Activated CD4-positive, alpha-beta T cell treated with anti-CD3 and anti-CD28 coated beads for 1 hour (primary cell): ENCODE data around the gene TTLL10.

Experiments used
- DNase-seq: peaks from one replicate; pipeline ENCODE4 v3.0.0-alpha.2; 2020

TTLL10 gene

DNA sequence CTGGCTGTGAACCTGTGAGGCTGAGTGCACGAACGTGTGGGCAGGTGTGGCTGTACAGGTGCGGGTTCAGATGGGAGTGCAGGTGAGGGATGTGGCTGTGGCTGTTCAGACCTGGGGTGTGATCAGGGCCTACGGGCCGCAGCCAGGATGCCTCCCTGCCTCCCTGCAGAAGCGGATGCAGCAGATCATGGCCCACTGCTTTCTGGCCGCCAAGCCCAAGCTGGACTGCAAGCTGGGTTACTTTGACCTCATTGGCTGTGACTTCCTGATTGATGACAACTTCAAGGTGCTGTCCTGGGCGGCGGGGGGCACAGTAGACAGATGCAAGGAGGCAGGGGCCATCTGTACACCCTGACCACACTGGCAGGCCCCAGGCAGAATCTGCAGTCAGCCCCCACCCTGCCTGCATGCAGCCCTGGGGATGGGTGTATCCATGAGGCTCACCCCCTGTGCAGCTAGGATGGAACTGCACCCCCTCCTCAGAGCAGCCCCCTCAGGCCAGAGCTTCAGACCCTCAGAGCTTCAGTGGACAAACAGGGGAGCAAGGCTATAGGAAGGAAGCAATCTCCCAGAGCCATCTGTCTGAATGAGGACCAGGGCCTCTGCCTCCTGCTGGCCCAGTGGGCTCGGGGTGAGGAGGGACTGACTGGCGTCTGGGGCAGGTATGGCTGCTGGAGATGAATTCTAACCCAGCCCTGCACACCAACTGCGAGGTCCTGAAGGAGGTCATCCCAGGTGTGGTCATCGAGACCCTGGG lies 22.9 kb downstream of the TTLL10 start:
- peak; percentile 7 for DNase-seq

DNA sequence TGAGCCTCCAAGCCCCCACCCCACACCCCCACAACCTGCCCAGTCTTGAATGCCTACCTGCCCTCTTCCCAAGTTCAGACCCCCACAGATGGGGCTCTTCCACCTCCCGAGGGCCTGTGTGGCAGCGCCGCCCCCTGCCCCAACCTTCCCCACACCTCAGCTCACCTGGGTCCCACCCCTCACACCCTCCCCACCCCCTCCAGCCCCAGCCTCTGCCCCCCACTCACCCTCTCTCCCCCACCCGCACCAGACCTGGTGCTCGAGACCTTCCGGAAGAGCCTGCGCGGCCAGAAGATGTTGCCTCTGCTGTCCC lies 23.5 kb downstream of the TTLL10 start:
- DNase-seq: no peak

DNA sequence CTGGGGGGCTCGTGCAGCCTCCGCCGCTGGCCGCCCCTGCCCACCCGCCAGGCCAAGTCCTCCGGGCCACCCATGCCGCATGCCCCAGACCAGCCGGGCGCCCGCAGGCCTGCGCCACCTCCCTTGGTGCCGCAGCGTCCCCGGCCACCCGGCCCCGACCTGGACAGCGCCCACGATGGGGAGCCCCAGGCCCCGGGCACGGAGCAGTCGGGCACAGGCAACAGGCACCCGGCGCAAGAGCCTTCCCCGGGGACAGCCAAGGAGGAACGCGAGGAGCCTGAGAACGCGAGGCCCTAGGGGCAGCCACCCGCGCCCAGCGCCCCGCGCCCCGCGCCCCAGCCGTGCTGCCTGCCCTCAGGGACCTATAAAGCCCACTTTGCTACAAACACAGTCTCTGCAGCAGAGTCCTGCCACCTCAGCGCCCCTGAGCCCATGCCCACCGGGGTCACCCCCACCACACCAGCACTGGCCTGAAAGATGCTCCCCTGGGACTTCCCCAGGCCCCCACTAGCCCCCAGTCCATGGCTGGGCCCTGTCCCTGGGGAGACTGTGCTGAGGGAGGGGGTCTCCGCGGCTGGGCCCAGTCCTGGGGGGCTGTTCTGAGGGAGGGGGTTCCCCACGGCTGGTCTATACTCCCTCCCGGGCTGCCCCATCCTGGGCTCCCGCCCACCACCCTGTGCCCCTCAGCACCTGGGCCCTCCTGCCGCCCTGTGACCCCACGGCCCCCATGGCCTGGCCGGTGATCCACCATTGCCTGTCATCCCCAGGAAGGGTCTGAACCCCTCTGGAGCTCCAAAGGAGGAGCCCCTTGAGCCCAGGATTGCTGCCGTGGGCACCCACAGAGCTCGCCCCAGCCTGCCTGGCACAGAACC lies 24.1 kb downstream of the TTLL10 start:
- peak; percentile 6 for DNase-seq

DNA sequence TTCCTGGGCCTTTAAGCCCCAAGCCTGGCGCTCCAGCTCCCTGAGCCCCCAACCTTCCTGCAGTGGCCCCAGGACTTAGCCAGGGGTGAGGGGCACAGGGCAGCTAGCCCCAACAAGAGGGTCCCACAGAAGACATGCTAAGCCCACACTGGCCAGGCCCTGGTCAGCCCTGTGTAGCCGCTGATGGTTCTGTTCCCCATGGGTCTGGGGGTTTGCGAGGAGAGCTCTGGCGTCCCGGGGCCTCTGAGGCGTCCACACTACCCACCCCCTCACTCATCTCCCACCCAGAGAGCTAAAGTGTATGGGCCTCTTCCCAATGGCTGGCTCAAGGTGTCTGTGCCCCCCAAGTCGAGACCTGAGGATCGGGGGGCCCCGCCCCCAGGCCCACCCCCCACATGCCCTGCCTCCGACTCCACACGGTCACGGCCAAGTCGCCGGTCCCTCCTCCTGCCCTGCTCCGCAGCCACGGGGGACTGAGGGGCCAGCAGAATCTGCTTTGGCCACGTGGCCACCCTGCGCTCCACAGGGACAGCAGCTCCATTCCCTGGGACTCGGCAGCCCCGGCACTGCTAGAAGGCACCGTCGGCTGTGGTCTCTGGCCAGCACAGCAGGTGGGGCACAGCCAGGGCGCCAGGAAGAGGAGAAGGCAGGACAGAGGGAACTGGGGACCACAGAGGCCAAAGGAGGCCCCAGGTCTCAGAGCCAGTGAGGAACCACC lies 24.9 kb downstream of the TTLL10 start:
- DNase-seq: peak; percentile 7

DNA sequence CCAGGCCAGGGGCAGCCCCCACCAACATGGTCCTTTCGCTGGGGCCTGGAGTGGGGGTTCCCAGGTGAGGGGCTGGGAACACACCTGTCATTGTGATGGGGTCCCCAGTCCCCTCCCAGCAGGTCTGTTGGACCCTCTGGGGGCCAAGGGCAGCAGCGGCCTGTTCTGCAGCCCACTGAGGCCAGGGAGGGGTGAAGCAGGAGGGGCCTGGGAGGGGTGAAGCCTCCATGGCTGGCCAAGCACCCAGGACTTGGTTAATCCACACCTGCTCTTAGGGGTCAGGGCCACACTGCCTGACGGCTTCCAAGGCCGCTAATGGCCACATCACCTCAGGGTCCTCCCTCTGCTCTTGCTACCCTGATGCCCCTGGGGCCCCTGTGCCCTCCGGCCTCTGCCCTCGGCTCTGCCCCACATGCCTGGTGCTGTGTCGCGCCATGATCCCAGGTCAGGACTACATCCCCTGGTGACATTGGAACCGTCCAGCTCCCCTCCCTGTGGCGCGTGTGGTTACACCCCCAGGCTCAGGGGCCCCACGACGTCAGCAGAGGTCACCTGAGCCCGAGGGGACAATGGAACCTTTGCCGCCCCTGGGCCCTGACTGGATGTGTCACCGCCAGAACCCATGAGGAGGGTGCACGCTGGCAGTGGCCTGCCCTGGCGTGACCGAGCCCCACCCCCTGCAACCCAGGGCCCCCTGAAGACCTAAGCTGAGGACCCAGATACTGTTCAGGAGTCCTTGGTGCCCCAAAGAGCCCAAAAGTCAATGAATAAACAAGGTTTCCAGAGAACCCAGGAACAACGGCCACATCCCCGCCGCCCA lies 25.7 kb downstream of the TTLL10 start:
- peak; percentile 8 for DNase-seq

DNA sequence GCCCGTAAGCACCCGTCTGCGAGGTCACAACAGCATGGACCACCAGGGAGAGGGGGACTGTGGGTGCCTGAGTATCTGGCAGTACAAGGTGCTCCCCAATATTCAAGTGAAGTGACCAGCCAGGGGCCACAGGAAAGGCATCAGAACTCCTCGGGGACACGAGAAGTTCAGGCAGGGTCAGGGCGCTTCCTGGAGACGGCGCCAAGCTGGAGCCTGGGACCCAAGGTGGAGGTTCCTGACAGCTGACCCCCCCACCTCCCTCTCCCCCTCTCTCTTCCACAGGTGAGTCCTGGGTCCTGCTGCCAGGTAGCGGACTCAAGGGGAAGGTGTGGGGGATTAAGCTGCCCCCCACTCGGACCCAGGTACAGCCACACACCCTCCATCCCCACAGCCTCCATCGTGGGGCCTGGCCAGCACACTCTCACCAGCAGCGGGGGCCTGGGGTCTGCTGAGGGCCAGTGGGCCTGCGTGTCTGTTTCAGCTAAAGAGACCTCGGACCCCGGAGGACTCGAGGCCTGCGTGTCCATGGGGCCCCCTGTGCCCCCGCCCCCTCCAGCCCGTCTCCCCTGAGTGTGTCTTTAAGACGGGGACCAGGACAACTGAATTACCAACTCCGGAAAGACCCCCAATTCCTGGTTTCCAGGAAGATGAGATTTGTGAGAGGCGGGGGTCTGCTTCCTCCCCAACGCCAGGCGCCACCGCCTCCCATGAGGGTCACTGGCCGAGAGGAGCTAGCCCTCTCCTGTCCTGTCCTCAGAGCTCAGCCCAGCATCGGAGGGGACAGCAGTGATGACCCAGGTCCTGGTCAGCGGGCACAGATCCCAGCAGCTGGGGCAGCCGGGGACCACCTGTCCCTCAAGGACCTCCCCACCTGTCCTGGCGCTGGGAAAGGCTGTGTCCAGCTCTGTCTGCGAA lies 26.5 kb downstream of the TTLL10 start:
- DNase-seq: peak; percentile 10

DNA sequence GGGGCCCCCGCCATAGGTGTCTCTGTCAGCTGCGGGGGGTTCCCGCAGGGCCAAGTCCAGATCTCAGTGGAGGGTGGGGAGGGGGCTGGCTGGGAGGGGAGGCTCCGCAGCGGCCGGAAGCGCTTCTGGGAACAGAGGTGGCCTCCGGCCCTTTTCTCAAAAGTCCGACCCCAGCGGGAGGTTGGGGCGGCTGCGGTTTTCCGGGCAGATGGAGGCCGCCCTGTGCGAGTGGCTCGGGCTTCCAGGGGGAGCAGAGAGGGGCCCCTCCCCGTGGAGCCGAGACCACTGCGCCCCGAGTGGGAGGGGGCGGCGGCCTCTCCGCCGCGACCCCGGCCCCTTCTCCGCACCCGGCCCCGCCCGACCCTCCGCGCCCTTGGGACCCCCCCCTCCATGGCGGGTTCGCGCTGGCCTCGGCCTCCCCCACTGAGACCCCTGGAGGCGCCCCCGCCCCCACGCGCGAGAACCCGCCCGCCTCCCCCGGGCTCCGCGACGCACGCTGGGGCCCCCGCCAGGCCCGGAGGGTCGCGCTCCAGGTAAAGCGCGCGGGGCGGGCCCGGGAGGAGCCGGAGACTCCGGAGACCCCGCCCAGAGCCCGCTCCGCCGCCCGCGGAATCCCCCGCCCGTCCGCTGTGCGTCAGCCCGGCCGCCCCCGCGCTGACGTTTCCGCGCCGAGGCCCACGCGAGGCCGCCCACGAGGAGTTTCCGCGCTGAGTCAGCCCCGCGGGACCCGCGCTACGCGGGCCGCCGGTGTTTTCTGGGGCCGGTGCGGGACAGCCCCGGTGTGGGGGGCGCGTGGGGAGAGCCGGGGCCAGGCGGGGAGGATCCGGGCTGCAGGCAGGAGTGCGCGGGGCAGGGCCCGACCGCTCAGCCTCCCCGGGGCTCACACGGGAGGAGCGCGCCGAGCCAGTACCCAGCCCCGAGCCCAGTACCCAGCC lies 27.5 kb downstream of the TTLL10 start:
- peak; percentile 91 for DNase-seq

DNA sequence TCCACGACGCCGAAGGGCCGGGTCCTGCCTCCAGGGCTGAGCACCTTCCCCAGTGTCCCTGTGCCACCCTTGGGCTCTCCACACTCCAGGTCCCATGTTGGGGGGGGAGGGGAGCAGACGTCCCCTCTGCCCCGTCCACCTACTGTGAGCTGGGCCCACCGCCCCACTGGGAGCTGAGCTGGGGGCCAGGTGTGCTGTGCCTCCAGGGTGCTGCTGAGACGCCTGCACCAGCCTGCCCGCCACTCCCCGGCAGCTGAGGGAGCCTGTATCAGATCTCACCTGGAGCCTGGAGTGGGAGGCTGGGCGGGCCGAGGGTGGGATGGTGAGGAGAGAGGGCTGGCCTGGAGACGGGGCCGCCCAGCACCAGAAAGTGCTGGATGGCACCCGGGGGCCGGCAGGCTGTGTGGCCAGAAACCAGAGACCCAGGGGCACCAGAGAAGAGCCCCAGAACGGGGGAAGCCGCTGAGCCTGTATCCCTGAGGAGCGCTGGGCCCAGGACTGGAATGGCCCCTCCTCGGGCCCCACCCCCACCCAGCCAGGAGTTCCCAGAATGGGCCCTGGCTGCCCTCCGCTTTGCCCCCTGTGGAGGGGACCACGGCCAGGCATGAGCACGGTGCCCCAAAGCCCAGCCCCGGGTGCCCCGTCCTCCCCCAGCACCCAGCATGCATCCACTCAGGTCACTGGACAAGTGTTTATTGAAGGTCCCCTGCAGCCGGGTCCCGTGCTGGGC lies 29.3 kb downstream of the TTLL10 start:
- DNase-seq: no peak

DNA sequence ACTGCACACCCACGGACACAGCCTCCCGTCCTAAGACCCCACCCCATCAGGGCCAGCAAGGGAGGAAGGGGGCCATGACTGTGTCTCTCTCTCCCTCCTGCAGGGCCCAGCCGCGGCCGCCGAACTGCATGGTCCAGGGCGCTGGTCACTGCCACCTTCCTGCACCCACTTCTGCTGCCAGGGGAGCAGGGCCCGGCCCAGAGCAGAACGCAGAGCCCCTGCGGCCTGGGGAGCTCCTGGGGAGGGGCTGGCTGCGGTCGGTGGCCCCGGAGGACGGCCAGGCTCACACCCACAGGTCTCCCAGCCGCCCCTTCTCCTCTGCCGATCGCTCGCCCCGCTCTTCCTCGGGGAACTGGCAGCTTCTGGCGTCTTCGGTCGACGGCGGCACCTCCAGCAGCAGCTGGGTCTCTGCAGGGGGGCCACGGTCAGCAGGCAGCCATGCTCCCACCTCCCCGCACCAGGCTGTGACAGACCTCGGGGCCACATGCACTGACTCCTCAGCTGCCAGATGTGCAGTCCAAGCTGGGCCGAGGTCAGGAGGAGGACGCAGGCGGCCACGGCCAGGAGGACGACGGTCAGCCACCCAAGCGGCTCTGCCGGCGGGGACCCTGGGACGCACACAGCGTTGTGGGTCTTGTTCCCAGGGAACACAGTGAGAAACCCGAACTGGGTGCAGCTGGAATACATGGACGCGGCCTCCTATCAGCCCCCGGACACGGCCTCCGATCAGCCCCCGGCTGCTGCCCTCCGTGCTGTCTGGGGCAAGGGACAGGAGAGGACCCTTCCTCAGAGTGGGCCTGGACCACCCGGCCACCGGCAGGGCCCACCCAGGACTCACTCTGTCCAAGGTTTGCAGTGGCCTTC lies 30.1 kb downstream of the TTLL10 start:
- DNase-seq: no peak

DNA sequence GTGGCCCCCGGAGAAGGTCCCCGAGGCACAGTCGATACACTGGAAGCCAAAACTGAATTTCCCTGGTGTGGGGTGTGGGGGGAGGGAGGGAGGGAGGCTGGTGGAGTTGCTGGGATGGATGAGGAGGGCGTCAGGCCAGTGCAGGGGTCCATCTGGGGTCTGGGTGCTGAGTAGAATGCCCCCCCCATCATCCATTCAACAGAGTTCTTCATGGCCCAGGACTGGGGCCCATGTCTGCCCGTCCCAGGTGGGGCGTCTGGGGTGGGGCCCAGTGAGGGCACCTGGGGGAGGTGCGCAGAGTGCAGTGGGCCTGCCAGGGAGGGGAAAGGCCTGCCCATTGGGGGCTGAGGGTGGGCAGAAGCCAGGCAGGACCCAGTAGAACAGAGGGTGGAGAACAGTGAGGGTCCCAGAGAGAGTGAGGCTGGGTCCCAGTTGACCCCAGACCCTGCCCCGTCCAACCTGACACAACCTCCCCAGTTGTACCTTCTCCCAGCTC lies 30.8 kb downstream of the TTLL10 start:
- DNase-seq: no peak

DNA sequence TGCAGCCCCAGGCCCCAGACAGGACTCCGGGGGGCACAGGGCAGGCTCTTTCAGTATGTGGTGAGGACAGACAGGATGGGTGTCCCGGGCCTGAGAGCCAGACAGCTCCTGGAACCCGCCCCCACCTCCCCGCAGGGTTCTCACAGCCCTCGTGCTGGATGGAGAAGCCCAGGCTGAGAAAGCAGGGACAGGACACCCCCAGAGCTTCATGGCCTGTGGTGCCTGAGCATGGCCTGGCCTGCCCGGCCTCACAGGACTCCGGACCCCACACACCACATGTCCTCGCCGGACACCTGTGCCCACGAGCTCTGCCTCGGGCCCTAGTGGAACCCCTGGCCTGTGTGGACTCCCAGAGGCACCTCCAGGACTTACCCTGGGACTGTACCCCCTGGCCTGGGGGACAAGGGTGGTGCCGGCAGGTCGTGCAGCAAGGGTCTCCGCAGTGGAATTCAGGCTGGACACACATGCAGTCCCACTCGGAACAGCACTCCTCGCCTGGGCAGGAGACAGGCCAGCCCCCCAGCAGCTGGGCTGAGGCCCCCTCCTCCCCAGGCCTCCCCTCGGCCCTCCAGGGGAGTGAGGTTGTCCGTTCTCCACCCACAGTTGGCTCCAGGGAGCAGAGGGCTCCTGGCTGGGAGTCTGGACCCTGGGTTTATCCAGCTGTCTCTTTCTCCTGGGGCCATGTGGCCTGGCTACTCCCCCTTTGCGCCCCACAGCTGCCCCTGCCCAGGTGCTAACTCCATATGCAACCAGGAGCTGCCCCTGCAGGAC lies 31.5 kb downstream of the TTLL10 start:
- no peak for DNase-seq

DNA sequence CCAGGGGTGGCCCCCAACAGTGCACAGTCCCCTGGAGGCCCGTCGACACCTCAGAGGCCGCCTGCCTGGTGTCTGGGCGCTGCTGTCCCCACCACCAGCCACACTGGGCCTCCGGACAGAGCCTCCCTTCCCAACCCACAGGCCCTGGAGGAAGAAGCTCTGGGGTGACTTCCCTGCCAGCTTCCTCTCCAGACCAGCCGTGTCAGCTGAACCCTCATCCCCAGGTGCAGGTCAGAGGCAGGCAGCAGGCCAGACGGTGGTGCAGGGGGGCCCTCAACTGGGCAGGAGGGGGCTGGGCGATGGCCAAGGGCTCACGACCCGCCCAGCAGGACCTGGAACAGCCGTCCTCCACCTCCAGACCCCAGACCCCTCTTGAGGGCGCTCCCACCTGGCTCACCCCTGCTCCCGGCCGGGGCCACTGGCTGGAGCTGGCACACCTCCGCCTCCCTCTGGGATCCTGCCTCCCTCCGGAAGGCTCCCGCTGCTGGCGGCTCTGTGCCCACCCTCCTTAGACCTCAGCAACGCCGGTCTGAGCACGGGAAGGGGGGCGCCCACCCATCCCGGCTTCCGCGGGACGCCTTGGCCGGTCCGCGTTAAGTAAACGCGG lies 32.2 kb downstream of the TTLL10 start:
- DNase-seq: no peak

DNA sequence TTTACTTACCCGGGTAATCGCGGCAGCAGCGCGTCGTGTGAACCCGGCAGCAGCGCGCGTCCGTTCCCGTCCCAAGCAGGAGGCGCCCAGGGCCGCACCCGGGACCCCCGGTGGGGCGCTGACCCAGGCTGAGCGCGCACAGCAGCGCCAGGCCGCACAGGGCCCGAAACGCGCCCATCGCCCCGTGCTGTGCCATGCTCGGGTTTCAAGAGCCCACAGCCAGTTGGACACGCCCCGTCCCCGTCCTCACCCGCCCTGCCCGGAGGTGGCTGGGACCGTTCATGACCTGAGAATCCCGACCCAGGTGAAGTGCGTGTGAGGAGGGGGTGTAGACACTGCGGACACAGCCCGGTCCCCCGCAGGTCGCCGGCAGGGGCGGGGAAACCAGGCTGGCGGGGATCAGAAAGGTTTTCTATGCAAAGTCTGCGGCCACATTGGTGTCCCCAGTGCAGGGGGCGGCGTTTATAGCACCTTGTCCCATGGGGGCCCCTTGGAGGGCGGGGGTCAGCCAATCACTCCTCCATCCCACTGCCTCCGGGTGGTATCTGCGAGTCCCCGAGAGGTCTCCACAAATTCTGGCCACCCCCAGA lies 32.8 kb downstream of the TTLL10 start, which contains the start of gene TNFRSF18:
Gene TNFRSF18, minus strand, starts transcription at position 217 of the 590 bp plus-strand sequence. Its CDS starts 21 bp downstream, at position 196.
- no peak for DNase-seq

DNA sequence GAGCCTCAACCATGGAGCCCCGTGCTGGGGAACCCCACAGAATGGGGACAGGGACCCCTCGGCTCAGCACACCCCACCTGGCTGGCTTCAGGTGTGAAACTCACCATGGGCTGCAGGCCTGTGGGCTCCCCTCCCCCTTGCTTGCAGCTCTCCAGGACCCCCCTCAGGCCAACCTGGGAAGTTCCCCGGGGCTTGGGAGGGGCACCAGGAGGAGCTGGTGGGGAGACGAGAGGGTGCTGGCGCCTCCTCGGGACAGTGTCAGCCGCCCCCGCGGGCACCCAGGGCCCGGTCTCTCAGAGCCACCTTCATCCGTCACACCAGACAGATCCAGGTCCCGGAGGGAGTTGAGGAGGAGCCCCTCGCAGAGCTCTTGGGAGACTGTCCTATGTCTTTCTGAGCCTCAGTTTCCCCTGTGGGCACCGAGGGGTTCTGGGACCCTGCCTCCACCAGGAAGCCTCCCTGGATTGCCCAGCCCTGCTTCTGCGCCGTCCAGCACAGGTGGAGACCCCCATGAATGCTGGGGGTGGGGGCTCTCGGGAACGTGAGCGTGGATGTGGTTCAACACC lies 33.4 kb downstream of the TTLL10 start:
- no peak for DNase-seq

DNA sequence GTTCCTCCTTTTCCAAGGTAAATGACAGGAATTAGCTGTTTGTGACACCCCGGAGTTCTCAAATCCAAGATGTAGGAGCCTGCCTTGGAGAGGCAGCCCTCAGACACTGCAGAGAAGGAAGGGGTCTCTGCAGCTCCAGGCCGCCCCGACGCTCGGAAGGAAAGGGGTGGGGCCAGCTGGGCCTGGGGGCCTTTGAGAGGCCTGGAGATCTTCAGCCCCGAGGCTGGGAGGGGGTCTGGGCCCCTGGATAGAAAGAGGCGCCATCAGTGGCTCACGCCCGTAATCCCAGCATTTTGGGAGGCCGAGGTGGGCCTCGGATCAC lies 33.9 kb downstream of the TTLL10 start:
- DNase-seq: no peak

DNA sequence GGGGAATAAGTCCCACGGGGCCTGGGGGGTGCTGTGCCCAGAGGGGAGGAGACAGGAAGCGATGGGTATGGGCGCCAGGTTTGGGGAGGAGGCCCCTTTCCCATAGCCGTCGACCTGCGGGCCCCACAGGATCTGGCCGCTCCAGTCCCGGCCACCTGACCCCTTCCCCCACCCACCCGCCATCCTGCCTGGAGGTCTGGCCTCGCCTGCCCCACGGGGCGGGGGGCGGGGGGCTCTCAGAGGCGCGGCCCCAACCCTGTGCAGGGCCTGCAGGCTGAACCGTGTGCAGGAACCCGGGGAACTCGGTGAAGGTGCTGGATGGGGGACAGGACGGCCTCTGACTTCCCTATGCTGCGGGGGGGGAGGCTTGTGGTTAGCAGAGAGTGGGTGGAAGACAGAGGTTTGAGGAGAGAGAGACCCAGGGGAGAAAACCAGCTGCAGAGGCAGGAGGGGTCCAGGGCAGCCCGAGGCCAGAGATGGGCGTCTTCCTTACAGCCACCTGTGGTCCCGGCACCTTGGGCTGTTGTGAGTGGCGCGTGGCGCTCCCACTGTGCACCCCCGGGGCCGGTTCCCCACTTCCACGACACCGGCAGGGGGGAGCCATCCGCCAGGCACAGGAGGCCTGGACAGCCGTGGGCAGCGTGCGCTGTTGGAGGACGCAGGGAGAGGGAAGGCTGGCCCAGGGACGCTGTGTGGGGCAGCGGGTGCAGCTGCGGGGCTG lies 35.2 kb downstream of the TTLL10 start:
- peak; percentile 22 for DNase-seq
